OCI-LY3 (cell line): ENCODE data around the gene SPRY1.

ENCODE experiments used
- CTCF ChIP-seq: fragments of 200-600, 300-600 bp; sonication (generic); IDR thresholded peaks from 2 replicates; pipeline ENCODE4 v1.5.1; 2014; ENCODE audit warnings: antibody characterized with exemption, low read length, low read depth
- EZH2phosphoT487 ChIP-seq: fragments of 200-600 bp; shearing (Covaris generic); IDR thresholded peaks from 2 replicates; pipeline ENCODE4 v1.6.1; 2018; ENCODE audit warnings: antibody characterized with exemption, mixed run types, low read depth

- TF ChIP-seq CTCF (no peak), EZH2phosphoT487 (no peak)
These were observed 56.6 kb downstream of the SPRY1 start for GRCh38 chr4:123453061-123453680.
